WTC11 (cell line): Measurements from ENCODE around the gene FANCM. TPM values are rescaled to one million over a fixed set of nuclear protein-coding genes. Genes with fewer than 3 reads are reported as not detected.

Experiments
- ATAC-seq: fragments of 200-7000 bp; cut with Tn5 transposase; 2 replicates; pipeline ENCODE4 v1.10.0; 2021; ENCODE audit warnings: mild to moderate bottlenecking, moderate library complexity
- CTCF ChIA-PET: fragments of 300-600 bp; sonication (Branson Sonifier 250); formaldehyde crosslinking; loops from one replicate; lab custom pipeline; 2021; ENCODE audit warnings: antibody characterized with exemption; lab: Charles Lee
- POLR2A ChIA-PET: fragments of 350-600 bp; sonication (Branson Sonifier 250); formaldehyde crosslinking; loops from one replicate; lab custom pipeline; 2021; ENCODE audit warnings: antibody characterized with exemption; lab: Charles Lee
- DNase-seq: peaks from one replicate; pipeline ENCODE4 v3.0.0; 2021; ENCODE audit warnings: low spot score
- H3K27ac Mint-ChIP-seq: 2 replicates; pipeline ENCODE4 v1.8.0; 2021; ENCODE audit warnings: mixed read lengths
- H3K27me3 Mint-ChIP-seq: 2 replicates; pipeline ENCODE4 v1.8.0; 2021; ENCODE audit warnings: low read depth, mild to moderate bottlenecking, moderate library complexity, mixed read lengths
- H3K36me3 Mint-ChIP-seq: 2 replicates; pipeline ENCODE4 v1.8.0; 2021; ENCODE audit warnings: mixed read lengths
- H3K4me1 Mint-ChIP-seq: 2 replicates; pipeline ENCODE4 v1.8.0; 2022; ENCODE audit warnings: mixed read lengths
- H3K4me3 Mint-ChIP-seq: 2 replicates; pipeline ENCODE4 v1.8.0; 2021; ENCODE audit warnings: mild to moderate bottlenecking, moderate library complexity, mixed read lengths
- H3K9me3 Mint-ChIP-seq: 2 replicates; pipeline ENCODE4 v1.8.0; 2021; ENCODE audit warnings: mixed read lengths
- AFF4 ChIP-seq: sonication (generic); formaldehyde crosslinking; IDR thresholded peaks from 2 replicates; pipeline ENCODE4 v1.8.1; 2023; ENCODE audit warnings: mild to moderate bottlenecking, missing genetic modification reagents, borderline replicate concordance
- ATF1 ChIP-seq: sonication (generic); formaldehyde crosslinking; IDR thresholded peaks from 2 replicates; pipeline ENCODE4 v1.8.1; 2023; ENCODE audit warnings: mild to moderate bottlenecking, moderate library complexity, missing genetic modification reagents
- EMX1 ChIP-seq: fragments of 250-450 bp; sonication (Bioruptor Pico); IDR thresholded peaks from 2 replicates; pipeline ENCODE4 v1.8.0; 2021; ENCODE audit warnings: mild to moderate bottlenecking
- NFE2L1 ChIP-seq: sonication (generic); formaldehyde crosslinking; IDR thresholded peaks from 2 replicates; pipeline ENCODE4 v1.8.1; 2023; ENCODE audit warnings: missing genetic modification reagents
- NR2C2 ChIP-seq: sonication (generic); formaldehyde crosslinking; IDR thresholded peaks from 2 replicates; pipeline ENCODE4 v1.8.0; 2022; ENCODE audit warnings: mild to moderate bottlenecking, missing genetic modification reagents
- NR3C1 ChIP-seq: sonication (generic); formaldehyde crosslinking; conservative IDR thresholded peaks from 2 replicates; pipeline ENCODE4 v1.8.1; 2023; ENCODE audit warnings: low read depth, mild to moderate bottlenecking, missing genetic modification reagents
- SMAD3 ChIP-seq: sonication (generic); formaldehyde crosslinking; IDR thresholded peaks from 2 replicates; pipeline ENCODE4 v1.8.0; 2022; ENCODE audit warnings: missing genetic modification reagents, mild to moderate bottlenecking, borderline replicate concordance
- SP1 ChIP-seq: sonication (generic); formaldehyde crosslinking; conservative IDR thresholded peaks from 2 replicates; pipeline ENCODE4 v1.8.1; 2022; ENCODE audit warnings: missing genetic modification reagents
- TEAD1 ChIP-seq: sonication (generic); formaldehyde crosslinking; IDR thresholded peaks from 2 replicates; pipeline ENCODE4 v1.8.0; 2022; ENCODE audit warnings: mild to moderate bottlenecking, missing genetic modification reagents
- TEAD4 ChIP-seq: sonication (generic); formaldehyde crosslinking; IDR thresholded peaks from 2 replicates; pipeline ENCODE4 v1.8.0; 2022; ENCODE audit warnings: mild to moderate bottlenecking, missing genetic modification reagents
- ZNF121 ChIP-seq: sonication (generic); formaldehyde crosslinking; IDR thresholded peaks from 2 replicates; pipeline ENCODE4 v1.8.0; 2023; ENCODE audit warnings: missing genetic modification reagents
- ZNF232 ChIP-seq: sonication (generic); formaldehyde crosslinking; IDR thresholded peaks from 2 replicates; pipeline ENCODE4 v1.8.0; 2022; ENCODE audit warnings: mild to moderate bottlenecking, missing genetic modification reagents
- ZNF263 ChIP-seq: sonication (generic); formaldehyde crosslinking; IDR thresholded peaks from 2 replicates; pipeline ENCODE4 v1.8.1; 2022; ENCODE audit warnings: low read depth, mild to moderate bottlenecking, moderate library complexity, missing genetic modification reagents
- ZNF317 ChIP-seq: sonication (generic); formaldehyde crosslinking; IDR thresholded peaks from 2 replicates; pipeline ENCODE4 v1.8.1; 2023; ENCODE audit warnings: low read depth, mild to moderate bottlenecking, moderate library complexity, missing genetic modification reagents, borderline replicate concordance
- ZNF423 ChIP-seq: fragments of 250-450 bp; sonication (Bioruptor Pico); IDR thresholded peaks from 2 replicates; pipeline ENCODE4 v2.1.2; 2022; ENCODE audit warnings: mild to moderate bottlenecking, moderate library complexity
- total RNA-seq: library from RNA; stranded (reverse); gene quantifications from 3 replicates; pipeline ENCODE4 v1.2.3, GENCODE V29; 2021
- TF ChIP-seq, protein P1 (sequence below): sonication (generic); formaldehyde crosslinking; IDR thresholded peaks from 2 replicates; pipeline ENCODE4 v1.8.1; 2023; ENCODE audit warnings: mild to moderate bottlenecking, missing genetic modification reagents, moderate library complexity
- TF ChIP-seq, protein P2 (sequence below): sonication (generic); formaldehyde crosslinking; conservative IDR thresholded peaks from 2 replicates; pipeline ENCODE4 v1.8.1; 2023; ENCODE audit warnings: mild to moderate bottlenecking, low read depth, missing genetic modification reagents, moderate library complexity
- TF ChIP-seq, protein P3 (sequence below): sonication (generic); formaldehyde crosslinking; IDR thresholded peaks from 2 replicates; pipeline ENCODE4 v1.8.1; 2022; ENCODE audit warnings: mild to moderate bottlenecking, moderate library complexity, missing genetic modification reagents
- TF ChIP-seq, protein P4 (sequence below): sonication (generic); formaldehyde crosslinking; IDR thresholded peaks from 2 replicates; pipeline ENCODE4 v1.8.1; 2022; ENCODE audit warnings: low read depth, mild to moderate bottlenecking, moderate library complexity, missing genetic modification reagents, borderline replicate concordance
- TF ChIP-seq, protein P5 (sequence below): sonication (generic); formaldehyde crosslinking; conservative IDR thresholded peaks from 2 replicates; pipeline ENCODE4 v1.8.1; 2022; ENCODE audit warnings: mild to moderate bottlenecking, missing genetic modification reagents

The FANCM gene
- total RNA-seq, 1 experiment from 2014 or later: 12.9 TPM

- no peak overlapping the region for H3K4me3 Mint-ChIP-seq
- peaks cover 13% of the 10 kb centered on the region for H3K4me1 Mint-ChIP-seq
- no peaks in the 10 kb centered on the region for H3K9me3 Mint-ChIP-seq
- DNase-seq: no peak
- H3K27ac Mint-ChIP-seq: no peak overlapping the region
- CTCF ChIA-PET: no interaction called here
- H3K36me3 Mint-ChIP-seq: peaks cover 9% of the 10 kb centered on the region
- POLR2A ChIA-PET: interaction anchor here (0.6 kb wide), 1 partner anchor 470 kb away, joined by 3 read pairs; no protein-coding TSS in a partner anchor
- no peaks in the 10 kb centered on the region for H3K27me3 Mint-ChIP-seq
- TF ChIP-seq TEAD4 (CRISPR knock-in tag) (no peak), ZNF121 (CRISPR knock-in tag) (no peak)
- TF ChIP-seq, protein P1, sequence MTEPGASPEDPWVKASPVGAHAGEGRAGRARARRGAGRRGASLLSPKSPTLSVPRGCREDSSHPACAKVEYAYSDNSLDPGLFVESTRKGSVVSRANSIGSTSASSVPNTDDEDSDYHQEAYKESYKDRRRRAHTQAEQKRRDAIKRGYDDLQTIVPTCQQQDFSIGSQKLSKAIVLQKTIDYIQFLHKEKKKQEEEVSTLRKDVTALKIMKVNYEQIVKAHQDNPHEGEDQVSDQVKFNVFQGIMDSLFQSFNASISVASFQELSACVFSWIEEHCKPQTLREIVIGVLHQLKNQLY: no peak
- TF ChIP-seq, all 79 proteins: peak for 0
- ATAC-seq: no peak
Observed at GRCh38 chr14:45246691-45247090, 111.0 kb downstream of the FANCM start.

GRCh38 chr14:45247427-45247826 is 111.7 kb downstream of the FANCM start:
- DNase-seq: no peak
- no peak overlapping the region for H3K27ac Mint-ChIP-seq
- TF ChIP-seq ZNF232 (CRISPR knock-in tag): no peak
- no peak for TF ChIP-seq SMAD3 (CRISPR knock-in tag)
- TF ChIP-seq, protein P2, sequence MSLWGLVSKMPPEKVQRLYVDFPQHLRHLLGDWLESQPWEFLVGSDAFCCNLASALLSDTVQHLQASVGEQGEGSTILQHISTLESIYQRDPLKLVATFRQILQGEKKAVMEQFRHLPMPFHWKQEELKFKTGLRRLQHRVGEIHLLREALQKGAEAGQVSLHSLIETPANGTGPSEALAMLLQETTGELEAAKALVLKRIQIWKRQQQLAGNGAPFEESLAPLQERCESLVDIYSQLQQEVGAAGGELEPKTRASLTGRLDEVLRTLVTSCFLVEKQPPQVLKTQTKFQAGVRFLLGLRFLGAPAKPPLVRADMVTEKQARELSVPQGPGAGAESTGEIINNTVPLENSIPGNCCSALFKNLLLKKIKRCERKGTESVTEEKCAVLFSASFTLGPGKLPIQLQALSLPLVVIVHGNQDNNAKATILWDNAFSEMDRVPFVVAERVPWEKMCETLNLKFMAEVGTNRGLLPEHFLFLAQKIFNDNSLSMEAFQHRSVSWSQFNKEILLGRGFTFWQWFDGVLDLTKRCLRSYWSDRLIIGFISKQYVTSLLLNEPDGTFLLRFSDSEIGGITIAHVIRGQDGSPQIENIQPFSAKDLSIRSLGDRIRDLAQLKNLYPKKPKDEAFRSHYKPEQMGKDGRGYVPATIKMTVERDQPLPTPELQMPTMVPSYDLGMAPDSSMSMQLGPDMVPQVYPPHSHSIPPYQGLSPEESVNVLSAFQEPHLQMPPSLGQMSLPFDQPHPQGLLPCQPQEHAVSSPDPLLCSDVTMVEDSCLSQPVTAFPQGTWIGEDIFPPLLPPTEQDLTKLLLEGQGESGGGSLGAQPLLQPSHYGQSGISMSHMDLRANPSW (CRISPR knock-in tag): no peak
- no peak for TF ChIP-seq ZNF263 (CRISPR knock-in tag)
- TF ChIP-seq ATF1 (CRISPR knock-in tag): no peak
- TF ChIP-seq, protein P3, sequence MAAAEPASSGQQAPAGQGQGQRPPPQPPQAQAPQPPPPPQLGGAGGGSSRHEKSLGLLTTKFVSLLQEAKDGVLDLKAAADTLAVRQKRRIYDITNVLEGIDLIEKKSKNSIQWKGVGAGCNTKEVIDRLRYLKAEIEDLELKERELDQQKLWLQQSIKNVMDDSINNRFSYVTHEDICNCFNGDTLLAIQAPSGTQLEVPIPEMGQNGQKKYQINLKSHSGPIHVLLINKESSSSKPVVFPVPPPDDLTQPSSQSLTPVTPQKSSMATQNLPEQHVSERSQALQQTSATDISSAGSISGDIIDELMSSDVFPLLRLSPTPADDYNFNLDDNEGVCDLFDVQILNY (CRISPR knock-in tag): no peak
- no peak for TF ChIP-seq NR3C1
- no peak for TF ChIP-seq EMX1 (CRISPR knock-in tag)
- no peak for TF ChIP-seq TEAD1 (CRISPR knock-in tag)
- no peak for TF ChIP-seq NFE2L1 (CRISPR knock-in tag)
- no peak for TF ChIP-seq ZNF423
- TF ChIP-seq ZNF317: no peak
- no peak for TF ChIP-seq NR2C2 (CRISPR knock-in tag)
- TF ChIP-seq SP1 (CRISPR knock-in tag): no peak
- no peak for TF ChIP-seq AFF4 (CRISPR knock-in tag)
- TF ChIP-seq, protein P4, sequence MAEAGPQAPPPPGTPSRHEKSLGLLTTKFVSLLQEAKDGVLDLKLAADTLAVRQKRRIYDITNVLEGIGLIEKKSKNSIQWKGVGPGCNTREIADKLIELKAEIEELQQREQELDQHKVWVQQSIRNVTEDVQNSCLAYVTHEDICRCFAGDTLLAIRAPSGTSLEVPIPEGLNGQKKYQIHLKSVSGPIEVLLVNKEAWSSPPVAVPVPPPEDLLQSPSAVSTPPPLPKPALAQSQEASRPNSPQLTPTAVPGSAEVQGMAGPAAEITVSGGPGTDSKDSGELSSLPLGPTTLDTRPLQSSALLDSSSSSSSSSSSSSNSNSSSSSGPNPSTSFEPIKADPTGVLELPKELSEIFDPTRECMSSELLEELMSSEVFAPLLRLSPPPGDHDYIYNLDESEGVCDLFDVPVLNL (CRISPR knock-in tag): no peak
- TF ChIP-seq, protein P5, sequence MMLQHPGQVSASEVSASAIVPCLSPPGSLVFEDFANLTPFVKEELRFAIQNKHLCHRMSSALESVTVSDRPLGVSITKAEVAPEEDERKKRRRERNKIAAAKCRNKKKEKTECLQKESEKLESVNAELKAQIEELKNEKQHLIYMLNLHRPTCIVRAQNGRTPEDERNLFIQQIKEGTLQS (CRISPR knock-in tag): no peak
- TF ChIP-seq, all 79 proteins: peak for 0
- H3K36me3 Mint-ChIP-seq: peaks cover 3% of the 10 kb centered on the region; the same call in 1 of the 2 replicates
- H3K9me3 Mint-ChIP-seq: no peaks in the 10 kb centered on the region
- H3K4me1 Mint-ChIP-seq: peaks cover 16% of the 10 kb centered on the region
- POLR2A ChIA-PET: no interaction called here
- H3K4me3 Mint-ChIP-seq: no peak overlapping the region
- H3K27me3 Mint-ChIP-seq: no peaks in the 10 kb centered on the region
- no peak for ATAC-seq
- CTCF ChIA-PET: no interaction called here
